GM19467 (cell line): Measurements from ENCODE around the gene GNG4.
"Not testable (repeated sequence)": the region's sequence is repeated elsewhere in the genome, so short reads cannot be mapped to it uniquely, and the experiment has no call there.

ENCODE experiments used
- ATAC-seq: cut with Tn5 transposase; IDR thresholded peaks from one replicate; pipeline ENCODE4 v1.9.1; 2021; ENCODE audit warnings: mild to moderate bottlenecking, moderate library complexity; ENCODE audit not compliant: unreplicated experiment

The GNG4 gene

GRCh38 chr1:235650341-235651169 lies 971 bp upstream of the GNG4 start:
- no peak for ATAC-seq

GRCh38 chr1:235648954-235649367 lies 623 bp downstream of the GNG4 start:
- ATAC-seq = no peak

GRCh38 chr1:235648407-235648907 lies 1.1 kb downstream of the GNG4 start:
- ATAC-seq = no peak

GRCh38 chr1:235647537-235647936 lies 2.0 kb downstream of the GNG4 start:
- not testable (repeated sequence) for ATAC-seq

GRCh38 chr1:235646463-235646862 lies 3.1 kb downstream of the GNG4 start:
- ATAC-seq = no peak

DNA sequence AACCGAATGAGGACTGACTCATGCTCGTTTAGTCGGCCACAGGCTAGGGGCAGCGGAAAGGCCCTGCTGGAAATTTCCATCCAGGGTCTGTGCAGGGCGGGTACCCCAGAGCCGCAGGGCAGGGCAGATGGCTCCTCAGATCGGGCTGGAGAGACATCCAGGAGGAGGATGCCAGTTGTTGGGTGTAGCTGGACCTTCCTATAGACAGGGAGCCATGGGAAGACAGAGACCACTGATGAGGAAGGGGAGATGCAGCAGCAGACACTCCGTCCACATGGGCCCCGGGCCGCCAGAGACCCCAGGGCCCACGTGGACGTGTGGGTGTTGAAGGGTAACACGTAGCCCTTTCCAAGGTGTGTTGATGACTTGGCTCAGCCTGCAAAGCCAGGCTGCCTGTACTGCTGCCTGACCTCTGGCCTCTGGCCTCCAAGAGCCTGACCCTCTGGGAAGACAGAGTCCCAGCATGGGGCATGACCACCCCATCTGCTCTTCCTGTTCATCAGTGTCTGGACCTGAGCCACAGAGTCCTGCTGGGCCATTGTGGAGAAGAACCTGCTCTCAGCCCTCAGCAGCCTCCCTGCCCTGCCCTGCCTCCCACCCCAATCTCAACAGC lies 4.8 kb downstream of the GNG4 start:
- no peak for ATAC-seq

DNA sequence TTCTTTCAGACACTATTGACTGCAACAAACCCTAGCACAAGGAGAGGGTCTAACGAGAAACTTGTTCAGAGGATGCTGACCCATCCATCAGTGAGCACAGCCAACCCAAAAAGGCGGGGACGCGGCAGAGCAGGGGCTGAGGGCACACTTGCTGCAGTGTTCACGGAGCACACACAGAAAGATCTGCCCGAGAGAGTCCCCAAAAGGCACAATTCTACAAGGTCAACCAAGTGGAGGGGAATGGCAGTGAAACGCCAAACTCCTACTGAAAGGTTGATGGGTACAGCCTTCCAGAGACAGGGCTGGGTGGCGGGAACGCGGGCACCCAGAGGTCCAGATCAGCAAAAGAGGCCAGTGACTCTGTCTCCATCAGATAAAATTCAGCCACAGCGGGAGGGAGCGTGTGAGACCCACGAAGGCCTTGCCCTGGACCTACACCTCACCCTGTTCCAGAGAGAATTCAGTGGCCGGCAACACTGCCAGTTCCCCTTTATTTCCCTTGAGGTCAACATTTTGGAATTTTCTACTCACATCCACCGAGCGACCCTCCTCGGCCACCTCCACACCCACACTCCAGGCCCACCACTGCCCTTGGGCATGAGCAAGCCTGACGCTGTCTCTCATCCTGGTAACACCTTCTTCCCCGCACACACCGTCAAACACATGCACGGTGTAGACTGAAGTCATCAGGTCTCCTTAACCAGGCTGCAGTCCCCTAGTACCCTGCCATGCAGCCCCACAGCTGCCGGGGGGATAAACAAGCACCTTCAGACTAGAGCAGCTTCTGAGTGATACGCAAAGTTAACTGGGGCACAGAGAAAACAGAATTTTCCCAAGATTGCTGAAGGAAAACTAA lies 5.5 kb downstream of the GNG4 start:
- no peak for ATAC-seq

GRCh38 chr1:235642943-235643371 lies 6.6 kb downstream of the GNG4 start:
- no peak for ATAC-seq

DNA sequence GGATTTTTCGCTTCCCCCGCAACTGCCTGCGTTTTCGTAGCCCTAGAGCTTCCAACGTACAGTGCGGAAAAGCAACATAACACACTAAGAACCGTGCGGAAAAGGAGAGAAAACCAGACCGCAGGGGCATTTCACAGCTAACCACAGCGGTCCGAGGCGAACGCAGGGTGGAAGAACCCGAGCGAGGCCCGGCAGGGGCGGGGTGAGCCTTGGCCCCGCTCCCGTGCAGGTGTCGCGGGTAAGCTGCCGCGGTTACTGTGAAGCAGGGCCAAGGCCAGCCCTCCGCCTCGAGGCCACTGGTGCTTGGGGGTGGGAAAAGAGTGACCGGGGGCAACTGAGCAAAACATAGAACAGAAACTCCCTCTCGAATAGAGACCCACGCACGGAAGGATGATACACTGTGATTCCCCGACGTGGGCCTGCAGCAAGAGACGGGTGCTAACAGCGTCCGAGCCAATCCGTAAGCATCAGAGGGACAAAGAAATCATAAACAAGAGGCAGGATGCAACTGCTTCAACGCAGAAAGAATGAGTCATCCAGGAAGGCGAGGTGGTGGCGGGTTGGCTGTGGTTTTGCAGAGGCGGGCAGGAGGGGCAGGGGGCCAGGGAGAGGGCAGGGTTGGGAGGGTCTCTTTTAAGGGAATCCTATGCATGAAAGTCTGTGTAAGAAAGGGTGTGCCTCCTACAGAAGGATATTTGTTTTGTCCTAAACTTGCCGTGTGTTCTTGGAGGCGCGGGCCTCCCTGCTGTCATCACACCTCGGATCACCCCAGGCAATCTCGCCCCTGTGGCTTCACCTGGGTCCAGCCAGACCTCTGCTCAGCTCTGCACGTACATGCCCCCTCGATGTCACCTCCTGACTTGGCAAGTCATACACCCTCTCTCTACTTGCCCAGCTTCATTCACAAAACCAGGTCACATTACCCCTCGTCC lies 7.3 kb downstream of the GNG4 start:
- ATAC-seq = peak; percentile 60

- ATAC-seq = no peak
These were observed 9.0 kb downstream of the GNG4 start for GRCh38 chr1:235640580-235640979.

DNA sequence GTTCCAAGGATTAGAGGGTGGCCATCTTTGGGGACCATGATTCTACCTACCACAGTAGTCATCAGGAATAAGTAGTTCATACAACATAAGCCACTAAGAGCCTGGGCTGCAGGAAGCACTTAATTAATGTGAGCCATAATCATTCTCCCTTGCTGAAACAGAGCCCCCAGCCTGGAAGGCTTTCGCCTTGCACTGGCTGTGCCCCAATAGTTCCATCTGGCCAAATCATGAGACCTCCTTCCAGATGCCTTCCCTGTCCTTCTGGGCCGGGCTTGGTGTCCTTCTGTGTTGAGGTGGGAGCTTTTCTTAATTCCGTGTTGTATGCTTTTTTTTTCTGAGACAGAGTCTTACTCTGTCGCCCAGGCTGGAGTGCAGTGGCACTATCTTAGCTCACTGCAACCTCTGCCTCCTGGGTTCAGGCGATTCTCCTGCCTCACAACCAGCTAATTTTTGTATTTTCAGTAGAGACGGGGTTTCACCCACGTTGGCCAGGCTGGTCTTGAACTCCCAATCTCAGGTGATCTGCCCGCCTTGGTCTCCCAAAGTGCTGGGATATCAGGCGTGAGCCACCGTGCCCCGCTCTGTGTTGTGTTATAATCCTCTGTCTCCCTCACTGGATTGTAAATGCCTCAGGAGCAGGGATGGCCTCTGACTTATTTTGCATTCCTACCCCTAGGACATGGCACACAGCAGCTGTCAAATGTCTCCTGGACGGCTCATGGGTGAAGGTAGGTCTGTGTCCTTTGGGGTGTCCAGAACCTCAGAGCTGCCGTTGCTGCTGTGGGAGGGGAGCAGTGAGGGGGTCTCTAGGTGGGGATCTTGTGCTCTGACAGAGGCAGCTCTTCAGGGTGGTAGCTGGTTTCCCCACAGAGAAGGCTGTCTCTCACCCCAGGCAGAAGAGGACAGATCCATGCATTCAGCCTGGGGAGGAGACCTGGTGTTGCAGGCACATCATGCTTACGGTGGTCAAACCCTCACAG lies 10.1 kb downstream of the GNG4 start:
- no peak for ATAC-seq

DNA sequence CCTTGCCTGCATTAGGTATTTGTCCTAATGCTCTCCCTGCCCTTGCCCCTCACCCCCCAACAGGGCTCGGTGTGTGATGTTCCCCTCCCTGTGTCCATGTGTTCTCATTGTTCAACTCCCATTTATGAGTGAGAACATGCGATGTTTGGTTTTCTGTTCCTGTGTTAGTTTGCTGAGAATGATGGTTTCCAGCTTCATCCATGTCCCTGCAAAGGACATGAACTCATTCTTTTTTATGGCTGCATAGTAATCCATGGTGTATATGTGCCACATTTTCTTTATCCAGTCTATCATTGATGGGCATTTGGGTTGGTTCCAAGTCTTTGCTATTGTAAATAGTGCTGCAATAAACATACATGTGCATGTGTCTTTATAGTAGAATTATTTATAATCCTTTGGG lies 11.0 kb downstream of the GNG4 start:
- ATAC-seq = not testable (repeated sequence)

- no peak for ATAC-seq
These were observed 11.6 kb downstream of the GNG4 start for GRCh38 chr1:235637756-235638534.

DNA sequence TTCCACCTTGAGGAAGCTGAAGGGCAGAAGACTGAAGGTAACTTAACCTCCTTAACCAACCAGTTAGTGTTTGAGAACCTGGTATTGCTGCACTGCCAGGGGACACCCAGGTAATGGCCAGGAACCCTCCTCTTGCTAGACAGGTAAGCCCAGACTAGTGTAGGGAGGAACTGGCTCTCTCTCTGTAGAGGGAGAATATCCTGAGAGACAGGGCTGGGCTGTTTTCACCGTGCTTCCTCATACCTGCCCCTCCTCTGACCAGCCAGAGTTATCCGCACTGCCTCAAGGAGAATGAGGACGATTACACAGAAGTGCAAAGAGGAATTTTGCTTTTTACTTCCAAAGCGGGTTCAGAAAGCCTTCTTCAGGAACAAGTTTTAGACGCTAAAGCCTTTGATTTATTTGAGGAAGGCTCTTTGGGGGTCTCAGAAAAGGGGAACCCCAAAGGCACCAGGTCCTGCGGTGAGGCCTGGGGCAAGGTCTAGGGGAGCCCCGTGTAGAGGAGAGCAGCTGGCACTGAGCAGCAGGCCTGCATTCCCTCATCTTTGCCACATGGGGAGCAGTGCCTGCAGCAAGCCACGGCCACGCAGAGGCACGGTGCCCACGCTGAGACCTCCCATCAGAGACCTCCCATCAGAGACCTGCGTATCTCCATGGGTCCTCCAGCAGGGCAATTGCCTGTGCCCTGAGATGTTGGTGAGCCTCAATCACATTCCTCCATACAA lies 13.5 kb downstream of the GNG4 start:
- ATAC-seq = no peak

DNA sequence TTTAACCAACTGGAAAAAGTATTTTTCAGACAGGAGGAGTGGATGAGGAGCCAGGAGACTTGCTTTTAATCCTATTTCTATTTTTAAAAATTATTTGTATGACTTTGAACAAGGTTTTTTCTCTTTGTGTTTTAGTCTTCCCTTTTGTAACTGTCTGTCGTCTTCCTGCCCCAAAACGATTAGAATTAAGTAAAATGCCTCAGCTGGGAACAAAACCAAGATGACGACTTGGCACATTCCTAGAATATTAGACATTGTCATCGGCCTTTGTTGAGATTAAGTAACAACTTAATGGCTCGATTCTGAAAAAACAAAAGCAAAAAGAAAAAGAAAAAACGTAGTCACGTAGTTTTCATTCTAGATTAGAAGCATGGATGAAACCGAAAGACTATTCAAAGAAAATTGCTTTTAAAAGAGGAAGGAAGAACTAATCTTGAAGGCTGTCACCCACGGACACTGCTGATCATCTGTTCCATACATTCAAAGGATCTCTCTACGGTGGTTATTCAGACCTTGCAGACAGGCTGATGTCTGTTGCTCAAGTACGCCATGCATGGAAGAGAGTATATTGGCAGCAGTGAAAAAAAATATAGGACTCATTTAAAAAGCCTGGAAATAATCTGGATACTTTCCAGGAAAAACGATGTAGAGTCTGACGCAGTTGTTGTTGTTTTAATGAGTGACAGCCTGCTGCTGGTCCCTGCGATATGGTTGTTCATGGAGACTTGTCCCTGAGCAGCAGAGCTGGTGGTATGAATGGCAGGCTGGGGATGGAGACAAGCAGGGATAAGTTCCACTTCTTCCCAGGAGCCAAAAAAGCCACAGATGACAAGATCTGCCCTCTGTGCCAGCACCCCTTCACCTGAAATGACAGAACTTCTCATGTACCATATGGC lies 16.8 kb downstream of the GNG4 start:
- ATAC-seq = peak; percentile 69

- ATAC-seq = no peak
These were observed 17.8 kb downstream of the GNG4 start for GRCh38 chr1:235631816-235632215.
